ENCODE results near the gene NOP10.

Gene NOP10

GRCh38 chr15:34331809-34332208, 11.1 kb downstream of the NOP10 start:
- DNase-seq (no peak), ATAC-seq (peak; percentile 67)

DNA sequence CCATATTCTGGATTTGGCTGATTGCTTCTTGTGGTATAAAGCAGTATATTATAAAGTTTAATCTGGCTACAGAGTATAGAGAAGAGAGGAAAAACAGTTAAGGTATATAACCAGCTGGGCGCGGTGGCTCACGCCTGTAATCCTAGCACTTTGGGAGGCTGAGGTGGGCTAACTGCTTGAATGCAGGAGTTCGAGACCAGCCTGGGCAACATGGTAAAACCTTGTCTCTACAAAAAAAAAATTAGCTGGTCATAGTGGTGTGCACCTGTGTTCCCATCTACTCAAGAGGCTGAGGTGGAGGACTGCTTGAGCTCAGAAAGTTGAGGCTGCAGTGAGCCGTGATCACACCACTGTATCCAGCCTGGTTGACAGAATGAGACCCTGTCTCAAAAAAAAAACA, 12.7 kb downstream of the NOP10 start:
- DNase-seq (no peak), ATAC-seq (no peak)

GRCh38 chr15:34329006-34329405, 13.9 kb downstream of the NOP10 start:
- ATAC-seq (no peak), DNase-seq (no peak)

DNA sequence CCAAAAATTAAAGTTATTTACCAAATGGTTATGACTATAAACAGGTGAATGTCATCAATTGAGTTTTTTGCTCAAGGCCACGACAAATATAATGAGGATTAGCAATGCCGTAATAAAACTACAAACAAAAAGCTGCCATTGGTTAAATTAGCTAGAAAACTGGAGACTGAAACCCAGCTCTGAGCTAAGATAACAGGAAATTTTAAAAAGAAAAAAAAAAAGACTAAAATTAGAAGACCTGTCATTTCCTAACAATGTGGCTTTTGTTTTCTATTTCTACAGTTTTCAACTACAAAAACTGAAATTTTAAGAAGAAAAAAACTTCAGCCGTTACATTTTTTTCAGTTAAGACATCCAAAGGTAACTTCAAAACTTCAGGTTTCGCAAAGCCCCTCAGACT, 15.0 kb downstream of the NOP10 start:
- DNase-seq (no peak), ATAC-seq (no peak)

GRCh38 chr15:34325368-34325767, 17.6 kb downstream of the NOP10 start:
- ATAC-seq (no peak), DNase-seq (no peak)

DNA sequence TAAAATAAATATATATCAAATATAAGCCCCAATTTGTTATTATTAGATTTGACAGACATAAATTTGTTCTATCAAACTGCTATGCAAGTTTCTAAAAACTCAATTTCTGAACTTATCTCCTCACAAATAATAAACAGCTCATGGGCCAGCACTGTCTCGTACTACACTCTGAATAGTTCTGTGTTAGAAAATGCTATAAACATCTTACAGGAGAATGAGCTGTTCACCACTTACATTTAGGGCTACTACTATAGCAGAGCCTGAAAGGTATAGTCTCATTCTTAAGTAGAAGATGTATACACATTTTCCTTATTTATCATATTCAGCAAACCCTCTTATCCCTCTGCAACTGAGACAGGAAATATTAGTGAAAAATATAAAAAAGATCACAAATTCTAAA, 18.0 kb downstream of the NOP10 start:
- peak; percentile 40 for ATAC-seq
- no peak for DNase-seq

- ATAC-seq: no peak
- DNase-seq: no peak
Measured at GRCh38 chr15:34323217-34323616, 19.7 kb downstream of the NOP10 start.

DNA sequence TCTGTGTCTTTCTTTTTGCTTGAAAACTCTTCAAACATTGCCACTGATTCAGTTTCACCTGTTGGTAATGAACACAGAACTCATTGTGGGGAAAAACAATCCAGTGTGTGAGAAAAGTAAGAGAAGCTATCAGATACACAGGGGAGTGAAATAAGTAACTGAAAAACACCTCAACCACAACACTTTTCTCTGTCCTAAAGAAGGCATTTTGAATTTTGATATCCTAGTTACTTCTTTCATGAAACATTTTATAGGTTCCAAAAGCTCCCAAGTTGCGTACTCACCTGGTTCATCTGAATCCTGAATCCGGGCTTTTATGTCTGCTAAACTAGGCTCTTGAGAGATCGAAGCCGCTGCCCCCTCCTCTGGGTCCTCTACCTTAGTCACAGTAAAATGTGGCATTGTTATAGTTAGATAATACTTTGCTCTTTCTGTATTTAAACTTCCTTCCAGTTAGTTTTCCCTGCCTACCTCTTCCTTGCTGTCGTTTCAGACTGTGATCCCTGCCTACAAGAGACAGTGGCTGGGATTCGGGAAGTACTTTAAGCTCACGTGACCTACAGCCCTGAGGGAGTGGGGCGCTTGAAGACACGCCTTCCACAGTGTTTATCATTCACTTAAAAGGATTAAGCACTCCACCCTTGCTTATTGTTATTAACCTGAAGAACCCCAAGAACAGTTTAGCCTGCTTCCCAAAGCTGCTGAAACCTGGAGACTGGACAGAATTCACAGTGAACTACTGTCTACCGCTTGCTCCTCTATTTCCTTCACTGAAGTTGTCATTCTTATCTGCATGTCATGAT, 24.5 kb downstream of the NOP10 start:
- ATAC-seq: peak; percentile 65
- no peak for DNase-seq

DNA sequence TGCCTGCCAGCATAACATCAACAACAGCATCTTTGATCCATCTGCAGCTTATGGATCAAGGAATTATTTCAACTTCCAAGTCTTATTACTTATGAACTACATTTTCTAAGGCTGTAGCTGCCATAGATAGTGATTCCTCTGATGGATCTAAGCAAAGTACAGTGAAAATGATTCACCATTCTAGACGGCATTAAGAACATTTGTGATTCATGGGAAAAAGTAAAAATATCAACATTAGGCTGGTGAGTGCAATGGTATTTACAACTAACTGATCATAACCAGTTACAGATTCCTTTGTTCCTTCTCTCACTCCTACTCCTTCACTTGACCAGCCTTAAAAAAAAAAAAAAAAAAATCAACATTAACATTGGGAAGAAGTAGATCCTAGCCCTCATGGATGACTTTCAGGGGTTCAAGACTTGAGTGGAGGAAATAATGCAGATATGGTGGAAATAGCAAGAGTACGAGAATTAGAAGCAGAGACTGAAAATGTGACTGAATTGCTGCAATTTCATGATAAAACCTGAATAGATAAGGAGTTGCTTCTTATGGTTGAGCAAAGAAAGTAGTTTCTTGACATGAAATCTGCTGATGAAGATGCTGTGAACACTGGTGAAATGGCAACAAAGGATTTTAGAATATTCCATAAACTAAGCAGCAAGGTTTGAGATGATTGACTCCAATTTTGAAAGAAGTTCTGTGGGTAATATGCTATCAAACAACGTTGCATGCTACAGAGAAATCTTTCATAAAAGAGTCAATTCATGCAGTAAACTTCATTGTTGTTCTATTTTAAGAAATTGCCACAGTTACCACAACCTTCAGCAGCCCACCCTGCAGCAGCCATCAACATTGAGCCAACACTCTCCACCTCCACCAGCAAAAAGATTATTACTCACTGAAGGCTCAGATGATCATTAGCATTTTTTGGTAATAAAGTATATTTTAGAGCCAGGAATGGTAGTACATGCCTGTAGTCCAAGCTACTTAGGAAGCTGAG, 28.1 kb downstream of the NOP10 start:
- ATAC-seq (no peak), DNase-seq (no peak)

DNA sequence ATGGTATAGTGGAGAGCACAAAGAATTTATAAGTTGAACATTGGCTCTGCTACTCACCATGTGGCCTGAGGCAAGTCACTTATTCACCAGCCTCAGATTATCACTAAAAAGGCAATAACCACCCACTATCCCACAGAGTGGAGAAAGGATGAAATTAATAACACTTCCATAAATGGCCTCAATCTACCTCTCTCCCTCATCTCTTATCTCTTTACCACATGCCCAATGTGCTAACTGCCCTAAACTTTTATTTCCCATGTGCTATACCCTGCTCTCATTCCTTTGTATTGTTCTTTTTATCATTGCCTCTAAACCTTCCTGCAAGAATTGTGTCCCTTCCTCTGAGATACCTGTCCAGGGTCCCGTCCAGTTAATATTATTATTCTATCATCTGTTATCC, 31.4 kb downstream of the NOP10 start:
- ATAC-seq (no peak), DNase-seq (no peak)

DNA sequence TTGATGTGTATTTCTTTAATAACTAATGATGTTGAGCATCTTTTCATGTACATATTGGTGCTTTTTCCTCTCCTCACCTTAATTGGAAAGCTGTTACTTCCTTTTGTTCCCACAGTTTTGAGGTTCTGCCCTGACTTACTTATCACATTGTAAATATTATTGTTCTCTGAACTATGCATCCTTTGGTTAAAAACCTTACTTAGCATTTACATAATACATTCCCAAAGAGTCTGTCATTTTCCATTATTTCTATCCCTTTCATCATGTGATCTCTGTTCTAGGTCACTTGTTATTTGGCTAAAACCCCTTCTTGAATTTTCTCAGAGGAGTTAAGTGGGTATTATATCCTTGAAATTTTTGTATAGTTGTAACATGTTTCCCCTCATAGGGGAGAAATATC, 38.3 kb downstream of the NOP10 start:
- DNase-seq: no peak
- ATAC-seq: no peak

DNA sequence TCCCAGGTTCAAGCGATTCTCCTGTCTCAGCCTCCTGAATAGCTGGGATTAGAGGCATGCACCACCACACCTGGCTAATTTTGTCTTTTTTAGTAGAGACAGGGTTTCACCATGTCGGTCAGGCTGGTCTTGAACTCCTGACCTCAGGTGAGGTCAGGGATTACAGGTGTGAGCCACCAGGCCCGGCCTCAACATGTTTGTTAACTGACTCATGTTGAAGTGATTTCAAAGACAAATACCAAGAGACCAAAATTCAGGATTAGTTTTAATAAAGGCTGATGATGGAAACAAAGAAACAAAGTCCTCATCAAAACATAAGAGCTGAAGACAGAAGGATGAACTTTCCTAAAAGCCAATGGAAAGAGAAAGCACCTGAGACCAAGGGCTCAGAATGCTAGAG, 41.9 kb downstream of the NOP10 start:
- ATAC-seq (no peak), DNase-seq (no peak)

GRCh38 chr15:34297059-34297458, 45.9 kb downstream of the NOP10 start:
- DNase-seq (no peak), ATAC-seq (no peak)

DNA sequence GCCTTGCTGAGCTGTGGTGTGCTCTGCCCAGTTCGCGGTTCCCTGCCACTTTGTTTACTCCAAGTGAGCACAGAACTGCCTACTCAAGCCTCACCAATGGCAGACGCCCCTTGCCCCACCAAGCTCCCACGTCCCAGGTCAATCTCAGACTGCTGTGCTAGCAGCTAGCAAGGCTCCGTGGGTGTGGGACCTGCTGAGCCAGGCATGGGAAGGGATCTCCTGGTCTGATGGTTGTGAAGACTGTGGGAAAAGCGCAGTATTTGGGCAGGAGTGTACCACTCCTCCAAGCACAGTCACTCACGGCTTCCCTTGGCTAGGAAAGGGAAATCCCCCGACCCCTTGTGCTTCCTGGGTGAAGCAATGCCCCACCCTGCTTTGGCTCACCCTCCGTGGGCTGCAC, 50.3 kb downstream of the NOP10 start:
- no peak for DNase-seq
- ATAC-seq: no peak
